OCI-LY7 (cell line): ENCODE results near the gene B3GLCT.

ENCODE experiments used
- CTCF ChIP-seq: fragments of 200-600 bp; sonication (generic); conservative IDR thresholded peaks from 2 replicates; pipeline ENCODE4 v1.5.1; 2014; ENCODE audit warnings: mild to moderate bottlenecking, antibody characterized with exemption, low read length, moderate library complexity, mixed read lengths
- EZH2phosphoT487 ChIP-seq: fragments of 200-600 bp; sonication (generic); IDR thresholded peaks from 2 replicates; pipeline ENCODE4 v1.6.1; 2018; ENCODE audit warnings: low read depth, borderline replicate concordance, mild to moderate bottlenecking, mixed run types, antibody characterized with exemption, low read length, moderate library complexity, mixed read lengths

GRCh38 chr13:31196992-31197391 lies 2.8 kb upstream of the B3GLCT start:
- TF ChIP-seq CTCF (no peak), EZH2phosphoT487 (no peak)
